GM23248 (cell line): ENCODE measurements around the gene NAGPA. TPM values are rescaled to one million over a fixed set of nuclear protein-coding genes. Genes with fewer than 3 reads are reported as not detected.
"Not testable (repeated sequence)": the region's sequence is repeated elsewhere in the genome, so short reads cannot be mapped to it uniquely, and the experiment has no call there.

ENCODE experiments used
- DNase-seq: peaks from one replicate; pipeline ENCODE4 v3.0.0-alpha.2; 2015
- H2AFZ ChIP-seq: fragments of 200-600 bp; sonication (generic); 2 replicates; pipeline ENCODE4 v1.6.1; 2016; ENCODE audit warnings: antibody characterized with exemption
- H3F3A ChIP-seq: fragments of 200-600 bp; sonication (generic); 2 replicates; pipeline ENCODE4 v1.6.1; 2016; ENCODE audit warnings: mild to moderate bottlenecking, antibody characterized with exemption, mixed run types; ENCODE audit not compliant: insufficient read depth
- H3K27ac ChIP-seq: fragments of 200-600 bp; sonication (generic); 2 replicates; pipeline ENCODE4 v1.5.1; 2016; ENCODE audit warnings: mild to moderate bottlenecking
- H3K27me3 ChIP-seq: fragments of 200-600 bp; sonication (generic); replicated peaks from 2 replicates; pipeline ENCODE4 v1.6.1; 2016; ENCODE audit warnings: mild to moderate bottlenecking; ENCODE audit not compliant: insufficient read depth
- H3K36me3 ChIP-seq: fragments of 200-600 bp; sonication (generic); 2 replicates; pipeline ENCODE4 v1.6.1; 2016; ENCODE audit warnings: low read depth, mild to moderate bottlenecking
- H3K4me1 ChIP-seq: fragments of 200-600 bp; sonication (generic); 2 replicates; pipeline ENCODE4 v1.6.1; 2016; ENCODE audit warnings: mild to moderate bottlenecking; ENCODE audit not compliant: insufficient read depth
- H3K4me2 ChIP-seq: fragments of 200-600 bp; sonication (generic); one replicate; pipeline ENCODE4 v1.6.1; 2016; ENCODE audit warnings: mild to moderate bottlenecking; ENCODE audit not compliant: unreplicated experiment
- H3K4me3 ChIP-seq: fragments of 200-600 bp; sonication (generic); 2 replicates; pipeline ENCODE4 v1.5.1; 2016; ENCODE audit warnings: mild to moderate bottlenecking
- H3K79me2 ChIP-seq: fragments of 200-600 bp; sonication (generic); 2 replicates; pipeline ENCODE4 v1.6.1; 2016; ENCODE audit warnings: mild to moderate bottlenecking; ENCODE audit not compliant: insufficient read depth
- H3K9ac ChIP-seq: fragments of 200-600 bp; sonication (generic); 2 replicates; pipeline ENCODE4 v1.6.1; 2016; ENCODE audit warnings: mild to moderate bottlenecking
- H3K9me2 ChIP-seq: fragments of 200-600 bp; sonication (generic); 2 replicates; pipeline ENCODE4 v1.6.1; 2016; ENCODE audit warnings: mixed run types, mild to moderate bottlenecking, moderate library complexity; ENCODE audit not compliant: insufficient read depth
- H3K9me3 ChIP-seq: fragments of 200-600 bp; sonication (generic); one replicate; pipeline ENCODE4 v1.6.1; 2017; ENCODE audit warnings: low read depth
- H4K20me1 ChIP-seq: fragments of 200-600 bp; sonication (generic); 2 replicates; pipeline ENCODE4 v1.6.0; 2016; ENCODE audit not compliant: insufficient read depth
- EZH2 ChIP-seq: fragments of 200-600 bp; sonication (generic); IDR thresholded peaks from 2 replicates; pipeline ENCODE4 v1.6.1; 2018; ENCODE audit warnings: antibody characterized with exemption, mild to moderate bottlenecking; ENCODE audit not compliant: insufficient read depth, poor library complexity, severe bottlenecking
- EZH2phosphoT487 ChIP-seq: fragments of 200-600 bp; sonication (generic); IDR thresholded peaks from 2 replicates; pipeline ENCODE4 v1.6.1; 2018; ENCODE audit warnings: antibody characterized with exemption, moderate library complexity, mild to moderate bottlenecking, low read depth; ENCODE audit not compliant: insufficient read depth
- WGBS, 2 experiments: methylation state at CpG; one replicate each; pipeline ENCODE4 v1.1.6; 2015 to 2017; ENCODE audit warnings: low lambda C conversion rate in 2 of 2, low coverage in 1 of 2; ENCODE audit errors: missing lambda C conversion rate in 2 of 2; 5-methylcytosine and 5-hydroxymethylcytosine counted together
- in situ Hi-C: fragments of 300-500 bp; cut with MboI; formaldehyde crosslinking; loops from 2 replicates; pipeline ENCODE4 v1.15.0; 2020
- polyA plus RNA-seq: library from polyadenylated mRNA; unstranded; fragments of >200 nt; fragmentation: Nextera tagmentation; extraction: Ambion mirVana; gene quantifications from 2 replicates; pipeline ENCODE4 v1.2.1, GENCODE V29; 2016
- total RNA-seq: library from RNA; depleted of rRNA; stranded (reverse); fragments of >200 nt; shearing (Covaris generic); gene quantifications from 2 replicates; pipeline ENCODE4 v1.2.3, GENCODE V29; 2014

Gene NAGPA
- total and polyA plus RNA-seq, 2 experiments from 2014 or later: 16.3 to 61.0 TPM

DNA sequence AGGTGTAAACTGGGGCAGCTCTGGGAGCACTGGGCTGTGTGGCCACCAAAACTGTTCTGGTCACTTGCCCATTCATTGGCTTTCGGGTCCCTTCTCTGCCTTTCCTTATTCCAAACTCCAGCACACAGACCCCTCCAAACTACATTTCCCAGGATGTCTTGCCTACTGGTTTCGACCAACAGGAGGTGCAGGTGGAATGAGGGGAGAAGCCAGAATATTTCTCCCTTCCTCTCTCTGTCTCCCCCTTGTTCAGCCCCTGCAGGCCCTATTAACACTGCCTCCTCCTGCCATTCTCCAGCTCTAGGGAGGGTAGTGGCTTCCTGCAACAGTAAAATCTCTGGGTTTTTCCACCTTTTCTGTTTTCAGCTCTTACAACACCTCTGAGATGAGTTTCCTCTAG is 13.2 kb upstream of the NAGPA start:
- Histone ChIP-seq H3K4me3 (no peak overlapping the region), H3F3A (no peaks in the 10 kb centered on the region), H3K9me3 (no peaks in the 10 kb centered on the region), H3K27ac (no peak overlapping the region), H3K79me2 (no peaks in the 10 kb centered on the region), H3K9ac (no peak overlapping the region), H3K9me2 (no peaks in the 10 kb centered on the region), H2AFZ (no peak overlapping the region), H3K4me2 (no peak overlapping the region), H3K4me1 (no peaks in the 10 kb centered on the region), H4K20me1 (no peaks in the 10 kb centered on the region), H3K27me3 (no peaks in the 10 kb centered on the region; the same call in 1 of the 2 replicates), H3K36me3 (no peaks in the 10 kb centered on the region)
- WGBS, 2 experiments: 52 to 62% methylated on average over 2 of the region's 2 CpGs
- in situ Hi-C loops: no loop called here
- TF ChIP-seq EZH2 (no peak), EZH2phosphoT487 (no peak)
- DNase-seq: no peak

DNA sequence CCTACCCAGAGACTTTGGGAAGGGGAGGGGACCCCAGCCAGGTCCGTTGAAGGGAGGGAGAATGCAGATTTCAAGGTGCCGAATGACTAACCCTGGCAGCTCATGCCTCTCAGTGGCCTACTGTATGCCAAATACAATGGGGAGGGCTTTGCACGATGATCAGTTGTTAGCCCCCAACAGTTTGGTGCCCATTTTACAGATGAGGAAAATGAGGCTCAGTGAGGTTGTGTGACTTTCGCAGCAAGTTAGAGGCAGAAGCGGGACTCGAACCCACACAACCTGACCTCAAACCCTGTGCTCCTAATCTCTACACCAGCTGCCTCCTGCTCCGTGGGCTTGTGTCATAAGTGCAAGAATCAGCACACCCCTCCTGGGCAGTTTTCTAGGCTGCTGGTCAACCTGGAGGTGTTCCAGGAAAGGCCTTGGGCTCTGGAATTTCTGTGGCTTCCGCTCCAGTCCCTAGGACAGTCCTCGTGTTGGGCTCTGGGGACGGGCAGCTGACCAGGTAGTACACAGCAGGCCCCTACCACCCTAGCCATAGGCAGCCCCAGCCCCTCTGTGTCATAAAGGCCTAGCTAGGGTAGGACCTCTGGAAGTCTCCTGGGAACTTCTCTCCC is 11.9 kb upstream of the NAGPA start:
- TF ChIP-seq EZH2 (no peak), EZH2phosphoT487 (no peak)
- no peaks in the 10 kb centered on the region for H3K9me3 ChIP-seq
- H3K4me3 ChIP-seq: no peak overlapping the region
- H2AFZ ChIP-seq: no peak overlapping the region
- H3K9me2 ChIP-seq: no peaks in the 10 kb centered on the region
- H4K20me1 ChIP-seq: no peaks in the 10 kb centered on the region
- H3K27me3 ChIP-seq: peaks cover 5% of the 10 kb centered on the region; the same call in 1 of the 2 replicates
- no peak overlapping the region for H3K9ac ChIP-seq
- no peak overlapping the region for H3K27ac ChIP-seq
- no peak overlapping the region for H3K4me2 ChIP-seq
- no peaks in the 10 kb centered on the region for H3F3A ChIP-seq
- in situ Hi-C loops: no loop called here
- 66 to 74% methylated on average over 10 of the region's 10 CpGs for WGBS, 2 experiments
- no peak for DNase-seq
- no peaks in the 10 kb centered on the region for H3K36me3 ChIP-seq
- no peaks in the 10 kb centered on the region for H3K79me2 ChIP-seq
- H3K4me1 ChIP-seq: no peaks in the 10 kb centered on the region

- WGBS, 2 experiments: 77 to 85% methylated on average over 11 of the region's 11 CpGs
Observed at GRCh38 chr16:5044581-5044980, 10.8 kb upstream of the NAGPA start.

DNA sequence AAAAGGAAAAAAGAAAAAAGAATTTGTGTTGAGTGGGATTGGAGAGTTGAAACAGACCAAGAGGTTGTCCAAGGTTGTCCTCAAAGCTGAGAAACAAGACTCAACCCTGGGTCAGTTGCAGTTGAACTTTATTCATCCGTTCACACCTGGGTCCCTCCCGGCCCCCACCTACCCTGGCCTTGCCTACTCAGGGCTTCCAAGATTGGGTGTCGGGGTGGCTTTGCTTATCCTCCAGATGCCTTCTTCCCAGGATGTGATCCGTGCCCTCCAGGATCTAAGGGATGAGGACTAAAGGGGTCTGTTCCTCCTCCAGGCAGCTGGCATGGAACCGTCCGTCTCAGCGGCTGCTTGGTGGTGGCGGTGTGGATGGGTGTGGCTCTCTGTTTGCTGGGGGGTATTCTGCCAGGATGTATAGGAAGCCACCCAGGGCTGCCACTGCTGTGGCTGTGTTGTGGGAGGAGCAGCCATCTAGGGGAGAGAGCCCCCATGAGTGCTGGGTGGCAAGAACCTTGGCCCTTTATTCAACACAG is 10.3 kb upstream of the NAGPA start:
- no peaks in the 10 kb centered on the region for H3F3A ChIP-seq
- H3K36me3 ChIP-seq: no peaks in the 10 kb centered on the region
- DNase-seq: no peak
- no peak overlapping the region for H3K9ac ChIP-seq
- 0 out of 2 replicates have a peak, but pooled peaks cover 5% of the 10 kb centered on the region for H3K27me3 ChIP-seq
- 78 to 79% methylated on average over 8 of the region's 8 CpGs for whole genome bisulfite sequencing, 2 experiments
- no peak overlapping the region for H2AFZ ChIP-seq
- H3K79me2 ChIP-seq: no peaks in the 10 kb centered on the region
- in situ Hi-C loops: no loop called here
- H3K4me2 ChIP-seq: no peak overlapping the region
- H3K9me2 ChIP-seq: no peaks in the 10 kb centered on the region
- H3K4me1 ChIP-seq: no peaks in the 10 kb centered on the region
- no peak overlapping the region for H3K27ac ChIP-seq
- no peak for TF ChIP-seq EZH2
- TF ChIP-seq EZH2phosphoT487: no peak
- no peak overlapping the region for H3K4me3 ChIP-seq
- H3K9me3 ChIP-seq: no peaks in the 10 kb centered on the region
- no peaks in the 10 kb centered on the region for H4K20me1 ChIP-seq

More at GRCh38 chr16:5044581-5044980, 10.8 kb upstream of the NAGPA start:
- H4K20me1 ChIP-seq, H3K9ac ChIP-seq, H3K9me2 ChIP-seq, H3K9me3 ChIP-seq, H2AFZ ChIP-seq, H3K36me3 ChIP-seq, H3K79me2 ChIP-seq, H3K4me2 ChIP-seq, H3K4me1 ChIP-seq, H3K27me3 ChIP-seq, H3K27ac ChIP-seq, DNase-seq, in situ Hi-C loops, H3F3A ChIP-seq, H3K4me3 ChIP-seq: not testable (repeated sequence)
